ENCODE data around the gene EVC2.

- TF ChIP-seq CTCF (IDR thresholded peaks at IDR 0.05) = no peak
- no peak for TF ChIP-seq POLR2AphosphoS5 (IDR thresholded peaks at IDR 0.05)
Measured at GRCh38 chr4:5631352-5632065, 76.8 kb downstream of the EVC2 start.

Data from sigmoid colon (tissue), 4 donors.